Endothelial cell (in vitro differentiated cells): ENCODE measurements around the gene LRP10. TPM values are rescaled to one million over a fixed set of nuclear protein-coding genes. Genes with fewer than 3 reads are reported as not detected.
"Not testable (repeated sequence)": the region's sequence is repeated elsewhere in the genome, so short reads cannot be mapped to it uniquely, and the experiment has no call there.

Experiments used
- DNase-seq: peaks from one replicate; pipeline ENCODE4 v3.0.0; 2021; ENCODE audit warnings: low spot score
- H3K27ac Mint-ChIP-seq: one replicate; pipeline ENCODE4 v1.8.0; 2021; ENCODE audit warnings: mixed read lengths, inconsistent platforms; ENCODE audit not compliant: unreplicated experiment
- H3K27me3 Mint-ChIP-seq: one replicate; pipeline ENCODE4 v1.8.0; 2021; ENCODE audit warnings: mild to moderate bottlenecking, moderate library complexity, mixed read lengths, inconsistent platforms; ENCODE audit not compliant: unreplicated experiment
- H3K36me3 Mint-ChIP-seq: one replicate; pipeline ENCODE4 v1.8.0; 2021; ENCODE audit warnings: mild to moderate bottlenecking, low read depth, mixed read lengths, inconsistent platforms; ENCODE audit not compliant: unreplicated experiment
- H3K4me1 Mint-ChIP-seq: one replicate; pipeline ENCODE4 v1.8.0; 2021; ENCODE audit warnings: mild to moderate bottlenecking, mixed read lengths, inconsistent platforms; ENCODE audit not compliant: unreplicated experiment
- H3K4me3 Mint-ChIP-seq: one replicate; pipeline ENCODE4 v1.8.0; 2021; ENCODE audit warnings: mild to moderate bottlenecking, mixed read lengths, inconsistent platforms; ENCODE audit not compliant: unreplicated experiment
- H3K9me3 Mint-ChIP-seq: one replicate; pipeline ENCODE4 v1.8.0; 2021; ENCODE audit warnings: mixed read lengths, inconsistent platforms; ENCODE audit not compliant: unreplicated experiment
- total RNA-seq: library from RNA; stranded (reverse); fragmentation: NEBNext Ultra II Directional; extraction: Animal tissue kit (Norgen Biotek cat#: 25700); gene quantifications from one replicate; pipeline ENCODE4 v1.2.1, GENCODE V29; 2021; ENCODE audit not compliant: unreplicated experiment
- TF ChIP-seq, protein P1 (sequence below): fragments of 200-600 bp; sonication (generic); IDR thresholded peaks from one replicate; pipeline ENCODE4 v1.5.0; 2021; ENCODE audit warnings: antibody characterized with exemption; ENCODE audit not compliant: unreplicated experiment

The LRP10 gene
- total RNA-seq, 1 donor from 2014 or later, result 105 TPM

- peaks cover 16% of the 10 kb centered on the region for H3K27me3 Mint-ChIP-seq
- DNase-seq, result no peak
- peaks cover 34% of the 10 kb centered on the region for H3K36me3 Mint-ChIP-seq
- H3K4me1 Mint-ChIP-seq, result peaks cover 48% of the 10 kb centered on the region
- peak overlapping the region; percentile 37 for H3K4me3 Mint-ChIP-seq
- H3K9me3 Mint-ChIP-seq, result no peaks in the 10 kb centered on the region
- H3K27ac Mint-ChIP-seq, result peak overlapping the region; percentile 82
- TF ChIP-seq, protein P1, sequence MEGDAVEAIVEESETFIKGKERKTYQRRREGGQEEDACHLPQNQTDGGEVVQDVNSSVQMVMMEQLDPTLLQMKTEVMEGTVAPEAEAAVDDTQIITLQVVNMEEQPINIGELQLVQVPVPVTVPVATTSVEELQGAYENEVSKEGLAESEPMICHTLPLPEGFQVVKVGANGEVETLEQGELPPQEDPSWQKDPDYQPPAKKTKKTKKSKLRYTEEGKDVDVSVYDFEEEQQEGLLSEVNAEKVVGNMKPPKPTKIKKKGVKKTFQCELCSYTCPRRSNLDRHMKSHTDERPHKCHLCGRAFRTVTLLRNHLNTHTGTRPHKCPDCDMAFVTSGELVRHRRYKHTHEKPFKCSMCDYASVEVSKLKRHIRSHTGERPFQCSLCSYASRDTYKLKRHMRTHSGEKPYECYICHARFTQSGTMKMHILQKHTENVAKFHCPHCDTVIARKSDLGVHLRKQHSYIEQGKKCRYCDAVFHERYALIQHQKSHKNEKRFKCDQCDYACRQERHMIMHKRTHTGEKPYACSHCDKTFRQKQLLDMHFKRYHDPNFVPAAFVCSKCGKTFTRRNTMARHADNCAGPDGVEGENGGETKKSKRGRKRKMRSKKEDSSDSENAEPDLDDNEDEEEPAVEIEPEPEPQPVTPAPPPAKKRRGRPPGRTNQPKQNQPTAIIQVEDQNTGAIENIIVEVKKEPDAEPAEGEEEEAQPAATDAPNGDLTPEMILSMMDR, result no peak
Observed at GRCh38 chr14:22847661-22848341, 23.7 kb upstream of the LRP10 start.

- no peak overlapping the region for H3K4me3 Mint-ChIP-seq
- H3K36me3 Mint-ChIP-seq, result peaks cover 26% of the 10 kb centered on the region
- H3K27ac Mint-ChIP-seq, result peak overlapping the region; percentile 75
- H3K27me3 Mint-ChIP-seq, result peaks cover 16% of the 10 kb centered on the region
- peaks cover 43% of the 10 kb centered on the region for H3K4me1 Mint-ChIP-seq
- TF ChIP-seq, protein P1, result no peak
- H3K9me3 Mint-ChIP-seq, result no peaks in the 10 kb centered on the region
- no peak for DNase-seq
Observed at GRCh38 chr14:22848351-22849164, 23.0 kb upstream of the LRP10 start.

DNA sequence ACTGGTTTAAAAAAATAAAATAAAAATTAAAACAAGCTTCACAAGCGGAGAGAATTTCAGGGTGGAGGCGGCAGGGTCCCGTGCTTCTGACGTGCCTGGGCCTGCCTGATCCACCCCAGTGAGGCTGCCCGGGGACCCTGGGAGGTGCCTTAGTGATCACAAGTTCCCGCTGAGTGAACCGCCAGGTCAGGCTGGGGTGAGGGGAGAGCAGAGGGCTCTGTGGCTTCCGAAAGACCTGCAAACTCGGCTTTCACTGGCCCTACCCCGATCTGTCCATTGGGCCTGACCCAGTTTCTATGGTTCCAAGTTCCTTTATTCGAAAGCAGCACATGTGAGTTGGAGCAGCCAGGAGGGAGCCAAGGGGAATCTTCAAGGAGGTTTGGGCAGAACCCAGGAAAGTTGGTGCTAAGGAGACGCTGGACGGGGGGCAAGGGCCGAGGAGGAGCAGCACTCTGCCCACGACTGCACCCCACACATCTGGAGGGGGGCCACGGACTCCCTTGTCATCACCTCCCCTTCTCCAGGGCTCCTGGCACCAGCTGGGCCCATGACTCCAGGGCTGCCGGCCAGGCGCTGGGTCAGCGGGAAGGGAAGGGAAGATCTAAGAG is 22.2 kb upstream of the LRP10 start:
- Mint-ChIP-seq H3K4me3 (no peak overlapping the region), H3K27me3 (peaks cover 16% of the 10 kb centered on the region), H3K9me3 (no peaks in the 10 kb centered on the region), H3K36me3 (peaks cover 19% of the 10 kb centered on the region), H3K4me1 (peaks cover 42% of the 10 kb centered on the region), H3K27ac (no peak overlapping the region)
- TF ChIP-seq, protein P1, result no peak
- DNase-seq, result no peak

GRCh38 chr14:22850944-22851764 is 20.4 kb upstream of the LRP10 start:
- TF ChIP-seq, protein P1, result no peak
- Mint-ChIP-seq H3K9me3 (no peaks in the 10 kb centered on the region), H3K27me3 (peaks cover 10% of the 10 kb centered on the region), H3K36me3 (peaks cover 3% of the 10 kb centered on the region), H3K27ac (peak overlapping the region; percentile 89), H3K4me1 (peaks cover 34% of the 10 kb centered on the region), H3K4me3 (no peak overlapping the region)
- peak; percentile 48 for DNase-seq

- not testable (repeated sequence) for H3K9me3 Mint-ChIP-seq, H3K4me3 Mint-ChIP-seq, H3K27ac Mint-ChIP-seq, H3K36me3 Mint-ChIP-seq, DNase-seq
- peaks cover 26% of the 10 kb centered on the region for H3K4me1 Mint-ChIP-seq
- H3K27me3 Mint-ChIP-seq, result peaks cover 10% of the 10 kb centered on the region
Observed at GRCh38 chr14:22852178-22852577, 19.4 kb upstream of the LRP10 start.
